Parathyroid adenoma (tissue), 2 donors: ENCODE measurements around the gene SLC6A12.

Source experiments
- H2AFZ ChIP-seq: fragments of 300-600 bp; sonication (generic); one replicate; pipeline ENCODE4 v1.7.0; 2017; ENCODE audit warnings: antibody characterized with exemption, mild to moderate bottlenecking
- H3K27ac ChIP-seq: fragments of 300-600 bp; sonication (generic); one replicate; pipeline ENCODE4 v1.7.0; 2017
- H3K27me3 ChIP-seq: fragments of 300-600 bp; sonication (generic); one replicate; pipeline ENCODE4 v1.7.0; 2017; ENCODE audit warnings: low read length; ENCODE audit not compliant: control insufficient read depth, insufficient read depth
- H3K36me3 ChIP-seq: fragments of 300-600 bp; sonication (generic); one replicate; pipeline ENCODE4 v1.7.0; 2017; ENCODE audit warnings: low read length; ENCODE audit not compliant: control insufficient read depth, insufficient read depth
- H3K4me1 ChIP-seq: fragments of 300-600 bp; sonication (generic); one replicate; pipeline ENCODE4 v1.7.0; 2017; ENCODE audit warnings: control low read depth
- H3K4me2 ChIP-seq: fragments of 300-600 bp; sonication (generic); one replicate; pipeline ENCODE4 v1.7.0; 2017; ENCODE audit warnings: low read length
- H3K4me3 ChIP-seq: fragments of 300-600 bp; sonication (generic); one replicate; pipeline ENCODE4 v1.7.0; 2017; ENCODE audit warnings: low read depth, low read length
- H3K79me2 ChIP-seq: fragments of 300-600 bp; sonication (generic); one replicate; pipeline ENCODE4 v1.7.0; 2017; ENCODE audit warnings: control low read depth
- H3K9ac ChIP-seq: fragments of 300-600 bp; sonication (generic); one replicate; pipeline ENCODE4 v1.7.0; 2017; ENCODE audit warnings: mild to moderate bottlenecking
- H3K9me3 ChIP-seq: fragments of 300-600 bp; sonication (generic); one replicate; pipeline ENCODE4 v1.7.0; 2017; ENCODE audit warnings: low read length; ENCODE audit not compliant: control insufficient read depth
- TF ChIP-seq, protein P1 (sequence below): fragments of 300-600 bp; sonication (generic); IDR thresholded peaks from one replicate; pipeline ENCODE4 v1.7.0; 2017; ENCODE audit warnings: antibody characterized with exemption, mild to moderate bottlenecking
- donor health status: primary hyperparathyroidism.

Gene SLC6A12

DNA sequence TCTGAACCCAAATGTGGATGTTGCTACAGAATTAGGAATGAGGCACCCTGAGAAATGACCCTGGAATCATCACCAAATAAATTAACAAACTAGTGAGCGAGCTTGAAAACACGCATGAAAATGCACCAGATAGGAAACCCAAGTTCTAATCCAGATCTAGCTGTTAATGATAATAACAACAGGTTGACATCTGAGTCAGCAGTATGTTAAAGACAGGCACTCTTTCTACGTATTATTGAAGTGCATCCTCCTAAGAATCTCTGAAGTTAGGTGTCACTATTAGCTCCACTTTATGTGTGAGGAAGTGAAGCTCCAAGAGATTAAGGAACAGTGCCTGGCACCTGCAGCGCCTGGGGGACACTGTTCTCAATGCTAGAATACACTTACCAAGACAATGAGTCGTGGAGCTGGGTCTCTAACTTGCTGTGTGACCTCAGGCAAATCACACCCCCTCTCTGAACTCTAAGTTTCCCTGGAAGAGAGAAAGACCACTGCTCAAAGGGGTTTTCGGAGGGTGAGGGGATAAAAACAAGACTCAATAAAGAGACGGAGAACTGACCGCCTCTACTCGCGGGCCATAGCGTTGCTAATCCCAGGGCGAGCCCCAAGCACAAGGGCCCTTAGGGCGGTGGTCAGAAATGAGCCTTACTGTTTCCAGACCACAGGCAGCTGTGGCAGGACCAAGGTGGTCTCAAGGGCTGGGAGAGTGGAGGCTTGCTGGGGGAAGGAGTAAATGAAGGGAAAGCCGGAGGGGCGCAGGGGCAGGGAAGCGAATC, 2.1 kb downstream of the SLC6A12 start:
- H3K79me2 ChIP-seq: no peaks in the 10 kb centered on the region
- H3K4me2 ChIP-seq: no peak overlapping the region
- no peak overlapping the region for H3K4me3 ChIP-seq
- no peaks in the 10 kb centered on the region for H3K27me3 ChIP-seq
- H3K9me3 ChIP-seq: no peaks in the 10 kb centered on the region
- H3K27ac ChIP-seq: peak overlapping the region; percentile 64
- no peaks in the 10 kb centered on the region for H3K36me3 ChIP-seq
- TF ChIP-seq, protein P1, sequence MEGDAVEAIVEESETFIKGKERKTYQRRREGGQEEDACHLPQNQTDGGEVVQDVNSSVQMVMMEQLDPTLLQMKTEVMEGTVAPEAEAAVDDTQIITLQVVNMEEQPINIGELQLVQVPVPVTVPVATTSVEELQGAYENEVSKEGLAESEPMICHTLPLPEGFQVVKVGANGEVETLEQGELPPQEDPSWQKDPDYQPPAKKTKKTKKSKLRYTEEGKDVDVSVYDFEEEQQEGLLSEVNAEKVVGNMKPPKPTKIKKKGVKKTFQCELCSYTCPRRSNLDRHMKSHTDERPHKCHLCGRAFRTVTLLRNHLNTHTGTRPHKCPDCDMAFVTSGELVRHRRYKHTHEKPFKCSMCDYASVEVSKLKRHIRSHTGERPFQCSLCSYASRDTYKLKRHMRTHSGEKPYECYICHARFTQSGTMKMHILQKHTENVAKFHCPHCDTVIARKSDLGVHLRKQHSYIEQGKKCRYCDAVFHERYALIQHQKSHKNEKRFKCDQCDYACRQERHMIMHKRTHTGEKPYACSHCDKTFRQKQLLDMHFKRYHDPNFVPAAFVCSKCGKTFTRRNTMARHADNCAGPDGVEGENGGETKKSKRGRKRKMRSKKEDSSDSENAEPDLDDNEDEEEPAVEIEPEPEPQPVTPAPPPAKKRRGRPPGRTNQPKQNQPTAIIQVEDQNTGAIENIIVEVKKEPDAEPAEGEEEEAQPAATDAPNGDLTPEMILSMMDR: no peak
- no peak overlapping the region for H3K9ac ChIP-seq
- H2AFZ ChIP-seq: peak overlapping the region; percentile 86
- peaks cover 26% of the 10 kb centered on the region for H3K4me1 ChIP-seq

DNA sequence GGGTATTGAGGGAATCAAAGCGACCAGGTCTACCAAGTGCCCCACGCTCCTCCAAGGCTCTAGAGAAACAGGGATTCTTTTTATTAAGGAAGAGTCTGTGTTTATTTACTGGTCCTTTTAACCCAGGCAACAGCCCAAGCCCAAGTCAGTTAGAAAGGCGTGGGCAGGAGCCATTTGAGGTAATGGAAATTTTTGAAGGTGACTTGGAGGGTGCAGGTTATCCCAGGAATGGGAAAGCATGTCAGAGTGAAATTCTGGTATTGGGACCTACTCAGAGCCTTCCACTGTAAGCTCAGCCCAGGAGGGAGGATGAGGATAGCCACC, 2.9 kb downstream of the SLC6A12 start:
- peak overlapping the region; percentile 36 for H3K4me2 ChIP-seq
- TF ChIP-seq, protein P1: no peak
- peak overlapping the region; percentile 64 for H3K27ac ChIP-seq
- H3K9me3 ChIP-seq: no peaks in the 10 kb centered on the region
- H3K9ac ChIP-seq: no peak overlapping the region
- no peaks in the 10 kb centered on the region for H3K27me3 ChIP-seq
- H3K36me3 ChIP-seq: no peaks in the 10 kb centered on the region
- H3K4me1 ChIP-seq: peaks cover 26% of the 10 kb centered on the region
- H3K79me2 ChIP-seq: no peaks in the 10 kb centered on the region
- no peak overlapping the region for H3K4me3 ChIP-seq
- peak overlapping the region; percentile 86 for H2AFZ ChIP-seq

DNA sequence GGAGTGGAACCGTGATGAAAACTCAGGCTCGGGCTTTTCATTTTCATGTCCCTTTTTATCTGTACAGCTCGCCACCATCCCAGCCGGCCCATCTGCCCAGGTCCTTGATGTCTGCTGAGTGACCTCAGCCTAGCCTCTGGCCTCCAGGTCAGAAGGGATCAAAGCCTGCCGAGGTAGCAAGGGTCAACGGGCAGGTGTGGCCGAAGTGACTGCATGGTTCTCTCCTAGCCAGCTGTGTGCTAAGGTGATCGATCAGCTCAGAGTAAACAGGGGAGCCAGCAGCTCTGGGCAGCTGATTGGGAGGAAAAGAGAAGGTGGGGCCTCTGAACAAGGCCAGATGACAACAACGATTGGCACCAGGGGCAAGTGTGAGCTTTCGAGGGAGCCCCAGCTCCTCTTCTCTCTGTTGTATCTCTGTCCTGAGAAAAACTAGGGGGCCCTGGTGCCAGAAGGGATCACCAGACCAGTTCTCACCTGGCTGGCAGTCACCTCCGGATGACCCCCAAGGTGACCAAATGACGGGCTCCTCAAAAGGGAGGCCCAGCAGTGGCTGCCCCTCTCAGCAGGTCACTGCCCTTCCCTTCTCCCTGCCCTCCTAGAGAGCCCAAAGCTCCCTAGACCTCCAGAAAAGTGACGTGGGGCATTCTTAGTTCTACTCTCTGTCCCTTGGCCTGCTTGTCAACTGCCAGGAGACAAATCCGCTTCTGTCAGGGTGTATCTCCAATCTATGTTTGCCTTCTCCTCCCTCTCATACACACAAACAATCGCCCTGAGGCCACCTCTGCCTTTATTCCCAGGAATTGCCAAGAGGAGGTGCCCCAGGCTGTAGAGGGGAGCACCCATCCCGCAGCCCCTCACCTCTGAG, 3.4 kb downstream of the SLC6A12 start:
- H2AFZ ChIP-seq: peak overlapping the region; percentile 86
- no peak overlapping the region for H3K9ac ChIP-seq
- H3K27me3 ChIP-seq: no peaks in the 10 kb centered on the region
- no peak overlapping the region for H3K4me3 ChIP-seq
- peaks cover 26% of the 10 kb centered on the region for H3K4me1 ChIP-seq
- H3K36me3 ChIP-seq: no peaks in the 10 kb centered on the region
- H3K4me2 ChIP-seq: peak overlapping the region; percentile 36
- H3K27ac ChIP-seq: peak overlapping the region; percentile 64
- no peaks in the 10 kb centered on the region for H3K9me3 ChIP-seq
- TF ChIP-seq, protein P1: no peak
- no peaks in the 10 kb centered on the region for H3K79me2 ChIP-seq

DNA sequence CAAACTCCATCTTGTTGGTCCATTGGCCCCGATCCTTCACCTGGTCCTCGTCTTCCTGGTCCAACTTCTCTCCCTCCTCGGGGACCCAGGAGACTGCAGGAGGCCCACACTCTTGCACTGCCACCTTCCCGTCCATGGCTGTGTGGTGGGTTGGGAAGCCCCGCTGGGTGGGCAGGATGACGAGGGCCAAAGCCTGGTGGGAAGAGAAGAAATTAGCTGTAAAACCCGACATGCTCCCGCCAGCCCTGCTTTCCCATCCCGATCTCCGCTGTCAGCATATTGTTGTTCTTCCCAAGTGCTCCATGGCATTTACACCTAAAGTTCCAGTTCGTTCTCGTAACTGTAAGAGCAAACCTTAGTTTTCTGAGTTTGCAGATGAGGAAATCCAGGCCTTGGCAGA, 4.1 kb downstream of the SLC6A12 start:
- Histone ChIP-seq H3K36me3 (no peaks in the 10 kb centered on the region), H3K9me3 (no peaks in the 10 kb centered on the region), H3K27me3 (no peaks in the 10 kb centered on the region), H3K4me2 (no peak overlapping the region), H3K4me3 (no peak overlapping the region), H3K27ac (no peak overlapping the region), H3K4me1 (peaks cover 26% of the 10 kb centered on the region), H3K9ac (no peak overlapping the region), H3K79me2 (no peaks in the 10 kb centered on the region), H2AFZ (no peak overlapping the region)
- TF ChIP-seq, protein P1: no peak
